ENCODE data around the gene KLHDC2. TPM values are rescaled to one million over a fixed set of nuclear protein-coding genes. Genes with fewer than 3 reads are reported as not detected.
"Not testable (repeated sequence)": the region's sequence is repeated elsewhere in the genome, so short reads cannot be mapped to it uniquely, and the experiment has no call there.

The KLHDC2 gene
- total RNA-seq, 2 experiments from 2014 or later: 53.7 to 68.0 TPM

- ChIA-PET CTCF (ENCODE audit: unreplicated experiment) (no interaction called here), POLR2A (no interaction called here)
- Histone ChIP-seq H3K4me1 (ENCODE audit: insufficient read depth, low read length, poor library complexity, severe bottlenecking) (no peaks in the 10 kb centered on the region), H4K20me1 (ENCODE audit: insufficient read depth, low read length) (no peaks in the 10 kb centered on the region), H3K4me3 (ENCODE audit: low read depth, low read length, poor library complexity, severe bottlenecking) (no peak overlapping the region), H3K79me2 (ENCODE audit: insufficient read depth, low read depth, low read length) (no peaks in the 10 kb centered on the region), H3K27ac (ENCODE audit: low read depth, low read length, poor library complexity, severe bottlenecking) (no peak overlapping the region), H3K9me3 (ENCODE audit: low read length) (no peaks in the 10 kb centered on the region), H3K36me3 (ENCODE audit: insufficient read depth, low read length) (peaks cover 84% of the 10 kb centered on the region), H3K9me2 (ENCODE audit: insufficient read depth, low read length) (no peaks in the 10 kb centered on the region), H3K4me2 (ENCODE audit: low read length) (no peak overlapping the region), H2AFZ (ENCODE audit: low read length) (no peak overlapping the region)
- intact Hi-C loops (cut with micrococcal nuclease; ENCODE audit: unreplicated experiment): no loop called here
- DNase-seq (ENCODE audit: low spot score): no peak
- no TSS peak for BruUV-seq (replicated peaks)
- TF ChIP-seq EZH2phosphoT487 (IDR thresholded peaks at IDR 0.05; ENCODE audit: borderline replicate concordance, low read depth, low read length) (no peak), CTCF (conservative IDR thresholded peaks at IDR 0.05; ENCODE audit: low read length) (no peak)
Observed at GRCh38 chr14:49808780-49809179, 40.8 kb downstream of the KLHDC2 start.

GRCh38 chr14:49816118-49816517 lies 48.2 kb downstream of the KLHDC2 start:
- POLR2A ChIA-PET; DNase-seq (ENCODE audit: low spot score); H4K20me1 ChIP-seq (ENCODE audit: insufficient read depth, low read length); CTCF ChIA-PET (ENCODE audit: unreplicated experiment); H3K27ac ChIP-seq (ENCODE audit: low read depth, low read length, poor library complexity, severe bottlenecking); H3K9me2 ChIP-seq (ENCODE audit: insufficient read depth, low read length); intact Hi-C loops (cut with micrococcal nuclease; ENCODE audit: unreplicated experiment); H2AFZ ChIP-seq (ENCODE audit: low read length); H3K79me2 ChIP-seq (ENCODE audit: insufficient read depth, low read depth, low read length); H3K4me3 ChIP-seq (ENCODE audit: low read depth, low read length, poor library complexity, severe bottlenecking); H3K4me2 ChIP-seq (ENCODE audit: low read length); H3K4me1 ChIP-seq (ENCODE audit: insufficient read depth, low read length, poor library complexity, severe bottlenecking); H3K9me3 ChIP-seq (ENCODE audit: low read length): not testable (repeated sequence)
- H3K36me3 ChIP-seq (ENCODE audit: insufficient read depth, low read length): peaks cover 93% of the 10 kb centered on the region
- BruUV-seq (replicated peaks): TSS peak; percentile 31

GRCh38 chr14:49816844-49817243 lies 48.9 kb downstream of the KLHDC2 start:
- CTCF ChIA-PET (ENCODE audit: unreplicated experiment): no interaction called here
- TF ChIP-seq CTCF (conservative IDR thresholded peaks at IDR 0.05; ENCODE audit: low read length): no peak
- no peak for TF ChIP-seq EZH2phosphoT487 (IDR thresholded peaks at IDR 0.05; ENCODE audit: borderline replicate concordance, low read depth, low read length)
- no peak for DNase-seq (ENCODE audit: low spot score)
- no peak overlapping the region for H3K4me2 ChIP-seq (ENCODE audit: low read length)
- no peaks in the 10 kb centered on the region for H3K79me2 ChIP-seq (ENCODE audit: insufficient read depth, low read depth, low read length)
- no peak overlapping the region for H2AFZ ChIP-seq (ENCODE audit: low read length)
- POLR2A ChIA-PET: no interaction called here
- peaks cover 6% of the 10 kb centered on the region for H3K9me3 ChIP-seq (ENCODE audit: low read length)
- H4K20me1 ChIP-seq (ENCODE audit: insufficient read depth, low read length): no peaks in the 10 kb centered on the region
- H3K9me2 ChIP-seq (ENCODE audit: insufficient read depth, low read length): no peaks in the 10 kb centered on the region
- peaks cover 86% of the 10 kb centered on the region for H3K36me3 ChIP-seq (ENCODE audit: insufficient read depth, low read length)
- H3K27ac ChIP-seq (ENCODE audit: low read depth, low read length, poor library complexity, severe bottlenecking): no peak overlapping the region
- no peak overlapping the region for H3K4me3 ChIP-seq (ENCODE audit: low read depth, low read length, poor library complexity, severe bottlenecking)
- no peaks in the 10 kb centered on the region for H3K4me1 ChIP-seq (ENCODE audit: insufficient read depth, low read length, poor library complexity, severe bottlenecking)
- BruUV-seq (replicated peaks): no TSS peak
- intact Hi-C loops (cut with micrococcal nuclease; ENCODE audit: unreplicated experiment): no loop called here

All from OCI-LY7 (cell line).